Lower leg skin (tissue), 3 donors: ENCODE results near the gene ZRANB3.

Source experiments
- CTCF ChIP-seq, 3 donors: fragments of 450-650 bp; IDR thresholded peaks; one replicate each; pipeline ENCODE4 v1.5.1; 2016; ENCODE audit warnings: antibody characterized with exemption in 3 of 3, mild to moderate bottlenecking in 3 of 3, moderate library complexity in 2 of 3
- POLR2A ChIP-seq, 2 donors: fragments of 450-650 bp; IDR thresholded peaks; one replicate each; pipeline ENCODE4 v1.6.1; 2016 to 2017; ENCODE audit warnings: antibody characterized with exemption in 2 of 2, mild to moderate bottlenecking in 1 of 2, moderate library complexity in 1 of 2

- no peak for TF ChIP-seq CTCF (IDR thresholded peaks at IDR 0.05)
- no peak for TF ChIP-seq POLR2A (IDR thresholded peaks at IDR 0.05)
Observed at GRCh38 chr2:135203944-135204343, 327.1 kb downstream of the ZRANB3 start.
